Measurements from ENCODE around the gene KANTR.

Gene KANTR

DNA sequence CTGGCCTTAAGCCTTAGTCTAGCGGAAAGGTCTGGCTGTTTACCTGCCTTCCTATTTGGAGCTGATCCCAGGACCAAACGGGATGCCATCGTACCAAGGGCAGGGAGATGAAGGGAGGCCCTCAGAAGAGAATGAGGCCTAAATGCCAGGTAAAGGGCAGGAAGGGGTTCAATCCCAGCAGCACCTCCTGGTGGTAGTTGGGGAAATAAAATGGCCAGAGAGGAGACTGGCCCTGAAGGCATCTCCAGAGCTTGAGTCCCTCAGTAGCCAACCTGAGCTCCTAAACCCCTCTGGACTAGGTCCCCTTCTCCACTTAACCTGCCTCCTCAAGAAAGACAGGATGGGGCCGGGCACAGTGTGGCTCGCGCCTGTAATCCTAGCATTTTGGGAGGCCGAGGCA lies 77.4 kb downstream of the KANTR start:
- Histone ChIP-seq H3K9me3 (ENCODE audit: insufficient read depth, low read length) (peaks cover 4% of the 10 kb centered on the region; the same call in 1 of the 2 replicates), H3K9ac (ENCODE audit: low read length) (no peak overlapping the region), H3K4me3 (ENCODE audit: low read length) (no peak overlapping the region), H3K36me3 (replicated peaks; ENCODE audit: low read depth, low read length) (no peaks in the 10 kb centered on the region), H3K27me3 (ENCODE audit: low read depth, low read length) (no peaks in the 10 kb centered on the region), H4K20me1 (ENCODE audit: insufficient read depth, low read length) (no peaks in the 10 kb centered on the region), H3K4me2 (ENCODE audit: low read length) (no peak overlapping the region), H3K79me2 (ENCODE audit: low read length) (no peaks in the 10 kb centered on the region), H2AFZ (ENCODE audit: low read depth, low read length) (no peak overlapping the region), H3K4me1 (ENCODE audit: low read length) (no peaks in the 10 kb centered on the region), H3K27ac (ENCODE audit: low read length) (no peak overlapping the region)
- TF ChIP-seq, protein P1, sequence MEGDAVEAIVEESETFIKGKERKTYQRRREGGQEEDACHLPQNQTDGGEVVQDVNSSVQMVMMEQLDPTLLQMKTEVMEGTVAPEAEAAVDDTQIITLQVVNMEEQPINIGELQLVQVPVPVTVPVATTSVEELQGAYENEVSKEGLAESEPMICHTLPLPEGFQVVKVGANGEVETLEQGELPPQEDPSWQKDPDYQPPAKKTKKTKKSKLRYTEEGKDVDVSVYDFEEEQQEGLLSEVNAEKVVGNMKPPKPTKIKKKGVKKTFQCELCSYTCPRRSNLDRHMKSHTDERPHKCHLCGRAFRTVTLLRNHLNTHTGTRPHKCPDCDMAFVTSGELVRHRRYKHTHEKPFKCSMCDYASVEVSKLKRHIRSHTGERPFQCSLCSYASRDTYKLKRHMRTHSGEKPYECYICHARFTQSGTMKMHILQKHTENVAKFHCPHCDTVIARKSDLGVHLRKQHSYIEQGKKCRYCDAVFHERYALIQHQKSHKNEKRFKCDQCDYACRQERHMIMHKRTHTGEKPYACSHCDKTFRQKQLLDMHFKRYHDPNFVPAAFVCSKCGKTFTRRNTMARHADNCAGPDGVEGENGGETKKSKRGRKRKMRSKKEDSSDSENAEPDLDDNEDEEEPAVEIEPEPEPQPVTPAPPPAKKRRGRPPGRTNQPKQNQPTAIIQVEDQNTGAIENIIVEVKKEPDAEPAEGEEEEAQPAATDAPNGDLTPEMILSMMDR (IDR thresholded peaks at IDR 0.05; ENCODE audit: low read depth, low read length), result no peak
- TF ChIP-seq EZH2phosphoT487 (IDR thresholded peaks at IDR 0.05; ENCODE audit: low read depth), result no peak

Data from OCI-LY3 (cell line).